OCI-LY1 (cell line): Measurements from ENCODE around the gene KCNMA1.

Experiments
- EZH2 ChIP-seq: fragments of 200-600 bp; sonication (generic), shearing (Covaris generic); IDR thresholded peaks from 2 replicates; pipeline ENCODE4 v1.8.0; 2017; ENCODE audit warnings: borderline replicate concordance, mixed run types, mild to moderate bottlenecking, antibody characterized with exemption, low read length, moderate library complexity, mixed read lengths
- TF ChIP-seq, protein P1 (sequence below): fragments of 200-600 bp; sonication (generic), shearing (Covaris generic); IDR thresholded peaks from 2 replicates; pipeline ENCODE4 v1.5.1; 2017; ENCODE audit warnings: mild to moderate bottlenecking, antibody characterized with exemption, low read length, moderate library complexity, mixed read lengths

- TF ChIP-seq, protein P1, sequence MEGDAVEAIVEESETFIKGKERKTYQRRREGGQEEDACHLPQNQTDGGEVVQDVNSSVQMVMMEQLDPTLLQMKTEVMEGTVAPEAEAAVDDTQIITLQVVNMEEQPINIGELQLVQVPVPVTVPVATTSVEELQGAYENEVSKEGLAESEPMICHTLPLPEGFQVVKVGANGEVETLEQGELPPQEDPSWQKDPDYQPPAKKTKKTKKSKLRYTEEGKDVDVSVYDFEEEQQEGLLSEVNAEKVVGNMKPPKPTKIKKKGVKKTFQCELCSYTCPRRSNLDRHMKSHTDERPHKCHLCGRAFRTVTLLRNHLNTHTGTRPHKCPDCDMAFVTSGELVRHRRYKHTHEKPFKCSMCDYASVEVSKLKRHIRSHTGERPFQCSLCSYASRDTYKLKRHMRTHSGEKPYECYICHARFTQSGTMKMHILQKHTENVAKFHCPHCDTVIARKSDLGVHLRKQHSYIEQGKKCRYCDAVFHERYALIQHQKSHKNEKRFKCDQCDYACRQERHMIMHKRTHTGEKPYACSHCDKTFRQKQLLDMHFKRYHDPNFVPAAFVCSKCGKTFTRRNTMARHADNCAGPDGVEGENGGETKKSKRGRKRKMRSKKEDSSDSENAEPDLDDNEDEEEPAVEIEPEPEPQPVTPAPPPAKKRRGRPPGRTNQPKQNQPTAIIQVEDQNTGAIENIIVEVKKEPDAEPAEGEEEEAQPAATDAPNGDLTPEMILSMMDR = no peak
- TF ChIP-seq EZH2 = no peak
These were observed 83.6 kb downstream of the KCNMA1 start for GRCh38 chr10:77553966-77554365.
